Occipital lobe (tissue), 2 donors: Measurements from ENCODE around the gene STRBP. TPM values are rescaled to one million over a fixed set of nuclear protein-coding genes. Genes with fewer than 3 reads are reported as not detected.

Experiments used
- DNase-seq: peaks from one replicate; lab custom pipeline; 2025; lab: John Stamatoyannopoulos, UW
- total RNA-seq: library from RNA; depleted of rRNA; stranded (reverse); fragments of >200 nt; gene quantifications from one replicate; pipeline ENCODE4 v1.2.3, GENCODE V29; 2014

The STRBP gene
- total RNA-seq, 1 donor from 2014 or later = 97.5 TPM

DNA sequence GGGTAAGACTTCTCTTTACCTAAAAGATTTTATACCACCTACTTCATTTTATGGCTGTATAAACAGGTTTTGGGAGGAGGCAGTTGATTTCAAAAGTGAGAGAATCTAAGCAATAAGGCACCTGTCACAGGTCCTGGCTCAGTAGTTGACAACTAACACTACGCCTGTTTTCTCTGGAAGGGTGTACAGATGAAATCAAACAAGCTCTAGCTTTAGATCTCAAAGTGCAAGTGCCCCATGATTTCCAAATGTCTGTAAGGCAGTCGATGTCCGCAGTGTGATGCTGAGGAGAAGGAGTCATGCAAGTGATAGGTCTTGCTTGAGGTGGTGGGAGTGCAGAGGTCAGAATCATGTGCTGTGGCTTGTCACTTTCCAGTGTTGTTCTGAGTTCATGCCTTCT is 168.8 kb downstream of the STRBP start:
- no peak for DNase-seq

DNA sequence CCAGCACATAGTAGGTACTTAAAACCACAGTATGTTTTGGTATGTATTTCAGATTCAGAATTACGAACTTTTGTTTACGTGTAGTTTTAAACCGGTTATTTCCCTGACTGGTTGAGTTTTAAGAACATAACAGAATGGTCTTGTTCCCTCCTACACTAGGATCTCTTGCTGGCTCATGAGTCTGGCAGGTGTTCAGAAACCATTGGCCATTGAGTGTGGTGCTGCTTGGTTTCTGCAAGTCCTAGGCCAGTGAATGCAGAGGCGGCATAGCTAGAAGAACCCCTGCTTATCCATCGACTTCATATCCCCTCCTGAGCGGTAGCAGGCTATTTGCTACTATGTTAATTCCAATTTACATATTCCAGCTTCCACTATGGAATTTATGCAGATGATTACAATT is 169.3 kb downstream of the STRBP start:
- peak; percentile 44 for DNase-seq

DNA sequence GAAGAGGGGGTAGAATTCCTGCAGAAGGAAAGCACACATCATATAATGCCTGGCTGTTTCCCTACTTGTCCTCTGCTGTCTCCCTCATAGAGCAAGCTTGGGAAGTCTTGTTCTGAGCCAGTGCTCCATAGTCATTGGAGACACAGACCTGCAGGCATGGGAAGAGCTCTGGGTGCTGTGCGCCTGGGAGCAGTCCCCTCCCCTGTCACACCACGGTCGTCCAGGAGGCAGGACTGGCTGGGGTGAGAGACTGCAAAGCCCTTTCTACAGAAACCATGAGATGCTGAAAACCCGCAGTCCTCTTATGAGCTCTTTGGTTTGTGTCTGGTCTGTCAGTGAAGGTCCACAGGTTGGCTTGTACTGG is 170.3 kb downstream of the STRBP start:
- no peak for DNase-seq

DNA sequence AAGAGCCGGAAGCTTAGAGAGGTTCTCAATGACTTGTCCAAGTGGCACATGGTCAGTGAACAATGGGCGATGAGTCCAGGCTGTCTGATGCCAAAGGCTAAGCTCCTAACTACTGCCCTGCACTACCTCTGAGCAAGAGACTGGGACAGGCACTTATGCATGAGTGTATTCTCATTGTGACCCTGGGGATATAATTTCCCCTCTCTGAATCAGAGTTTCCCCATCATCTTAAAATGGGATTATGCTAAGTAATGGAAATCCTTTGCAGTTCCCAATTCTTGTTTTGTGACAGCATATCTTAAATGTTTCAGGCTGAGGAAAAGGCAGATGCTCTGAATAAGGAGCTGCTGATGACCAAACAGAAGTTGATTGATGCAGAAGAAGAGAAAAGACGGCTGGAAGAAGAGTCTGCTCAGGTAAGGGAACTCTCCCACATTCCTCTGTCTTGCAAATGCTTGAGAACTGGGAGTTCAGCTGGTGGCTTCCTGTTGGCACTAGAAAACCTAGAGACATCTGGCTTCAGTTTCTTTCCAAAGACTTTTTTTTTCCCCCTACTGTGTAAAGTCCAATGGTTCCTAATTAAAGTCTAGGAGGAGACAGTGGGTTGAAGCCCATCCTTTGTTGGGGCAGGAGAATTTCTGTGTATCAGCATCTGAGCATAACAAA is 170.8 kb downstream of the STRBP start:
- DNase-seq = no peak

DNA sequence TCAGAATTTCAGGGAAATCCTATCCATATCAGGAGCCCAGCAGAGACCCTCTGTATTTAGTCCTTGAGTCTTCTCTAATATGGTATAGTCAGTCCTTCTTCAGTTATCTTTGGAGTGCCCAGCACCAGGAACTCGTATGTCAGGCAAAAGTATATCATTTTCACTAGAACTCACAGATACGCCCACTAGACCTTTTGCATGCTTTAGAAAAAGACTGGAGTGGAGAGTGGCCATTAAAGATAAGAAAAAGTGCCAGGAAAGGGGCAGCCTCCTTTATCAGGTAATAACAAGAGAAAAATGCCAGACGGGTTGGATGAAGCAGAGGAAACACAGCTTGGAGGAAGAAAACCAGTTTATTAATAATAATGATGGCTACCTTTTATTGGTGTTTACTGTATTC is 171.4 kb downstream of the STRBP start:
- no peak for DNase-seq

DNA sequence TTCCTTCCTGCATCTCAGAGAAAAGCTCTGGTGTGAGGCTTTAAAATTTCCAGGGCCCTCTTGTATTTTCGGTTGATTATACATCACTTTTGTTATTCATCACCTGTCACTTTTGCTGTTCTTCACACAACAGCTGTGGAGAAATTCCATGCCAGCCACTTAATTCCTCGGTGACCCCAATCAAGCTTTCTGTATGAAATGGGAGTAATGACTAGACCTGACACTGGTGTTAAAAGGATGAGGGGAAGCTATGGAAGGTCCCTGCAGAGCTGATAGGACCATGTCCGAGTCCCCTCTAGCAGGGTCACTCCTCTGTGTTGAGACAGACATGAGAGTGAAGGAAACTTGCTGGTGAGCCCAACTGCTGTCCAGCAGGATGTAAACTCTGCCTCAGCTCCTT is 175.2 kb downstream of the STRBP start:
- DNase-seq = no peak

DNA sequence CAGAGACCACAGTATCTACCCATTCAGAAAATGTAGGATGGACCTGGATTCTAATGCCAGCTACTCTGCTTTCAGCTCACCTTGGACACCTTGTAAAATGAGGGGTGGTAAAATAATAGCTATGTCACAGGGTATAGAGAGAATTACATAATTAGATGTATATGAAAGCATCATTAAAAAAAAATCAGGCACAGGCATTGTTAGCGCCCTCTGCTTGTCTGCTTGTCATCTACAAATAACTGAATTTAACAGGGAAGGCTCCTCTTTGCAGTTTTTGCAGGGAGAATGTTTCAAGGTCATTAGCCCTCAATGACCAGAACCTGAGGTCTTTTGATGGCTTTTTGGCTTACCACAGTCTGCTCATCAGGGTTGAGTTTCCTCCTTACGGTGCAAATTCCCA is 176.9 kb downstream of the STRBP start:
- no peak for DNase-seq

DNA sequence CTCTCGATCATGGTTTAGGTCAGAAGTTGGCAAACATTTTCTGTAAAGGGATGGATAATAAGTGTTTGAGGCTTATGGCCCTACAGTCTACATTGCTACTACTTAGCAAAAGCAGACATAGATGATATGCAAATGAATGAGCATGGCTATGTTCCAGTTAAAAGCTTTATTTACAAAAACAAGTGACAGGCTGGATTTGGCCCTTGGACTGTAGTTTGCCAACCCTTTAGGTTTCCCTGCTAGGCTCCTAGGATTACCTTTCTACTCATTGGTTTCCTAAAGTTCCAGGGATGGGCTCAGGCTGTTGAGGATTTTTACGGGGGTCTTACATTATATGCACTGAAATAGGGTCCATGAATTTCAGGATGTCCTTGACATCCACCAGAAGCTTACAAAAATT is 177.4 kb downstream of the STRBP start:
- DNase-seq = no peak

DNA sequence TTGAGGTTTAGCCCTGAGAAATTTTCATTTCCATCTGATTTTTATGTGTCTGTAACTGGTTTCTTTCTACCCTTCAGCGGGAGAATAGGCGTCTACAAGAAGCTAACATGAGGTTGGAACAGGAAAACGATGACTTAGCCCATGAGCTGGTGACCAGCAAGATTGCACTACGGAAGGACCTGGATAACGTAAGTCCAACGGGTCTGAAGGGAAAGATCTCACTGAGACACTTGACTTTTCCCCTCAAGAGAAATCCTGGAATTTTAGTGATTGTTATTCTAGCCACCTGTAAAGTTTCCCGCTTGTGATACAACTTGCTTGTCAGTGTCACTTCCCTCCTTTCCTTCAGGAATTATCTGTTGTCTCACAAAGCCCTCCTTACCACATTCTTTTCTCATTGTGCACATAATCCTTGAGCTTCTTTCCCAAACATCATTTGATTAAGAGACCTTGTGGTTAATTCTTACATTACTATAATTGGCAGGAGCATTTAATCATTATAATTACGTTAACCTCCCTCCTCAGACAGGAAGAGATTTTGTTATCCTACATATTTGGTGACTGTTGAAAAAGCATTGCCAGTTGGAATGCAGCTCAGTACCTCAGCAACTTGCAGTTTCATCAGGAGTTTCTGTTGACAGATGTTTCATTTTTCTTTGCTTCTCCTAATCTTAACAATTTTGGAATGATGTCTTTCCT is 178.0 kb downstream of the STRBP start:
- DNase-seq = no peak

DNA sequence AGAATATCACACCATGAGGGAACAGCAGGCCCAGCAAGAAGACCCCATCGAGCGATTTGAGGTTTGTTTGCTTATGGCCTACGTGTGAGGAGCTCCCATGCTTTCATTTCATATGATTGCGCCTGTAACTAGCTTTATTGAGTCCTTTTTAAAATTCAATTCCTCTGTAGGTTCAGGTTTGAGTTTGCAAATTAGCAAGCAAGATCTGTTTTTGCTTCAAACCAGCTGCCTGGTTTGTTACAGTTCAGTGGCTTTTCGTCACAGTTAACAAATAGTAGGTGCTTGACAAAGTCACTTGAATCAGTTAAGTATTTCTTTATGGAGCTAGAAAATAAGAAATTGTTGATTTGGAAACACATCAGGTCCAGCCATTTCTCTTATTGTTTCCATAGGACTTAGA is 178.6 kb downstream of the STRBP start:
- DNase-seq = no peak

DNA sequence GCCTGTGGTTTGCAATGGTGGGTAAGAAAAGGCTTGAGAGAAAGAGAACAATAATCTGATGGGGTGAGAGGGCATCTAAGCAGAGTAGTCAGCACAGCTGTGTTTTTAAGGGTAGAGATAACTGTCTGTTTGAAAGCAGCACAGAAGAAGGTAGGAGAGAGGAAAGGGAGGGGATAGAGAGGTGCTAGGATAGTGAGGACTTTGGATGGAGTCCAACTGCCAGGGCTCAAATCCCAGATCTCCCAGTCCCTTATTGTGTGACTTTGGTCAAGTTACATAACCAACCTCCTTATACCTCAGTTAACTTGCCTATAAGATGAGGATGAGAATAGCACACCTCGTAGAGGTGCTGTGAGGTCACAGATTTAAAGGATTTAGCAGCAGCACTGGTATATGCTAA is 179.3 kb downstream of the STRBP start:
- no peak for DNase-seq

DNA sequence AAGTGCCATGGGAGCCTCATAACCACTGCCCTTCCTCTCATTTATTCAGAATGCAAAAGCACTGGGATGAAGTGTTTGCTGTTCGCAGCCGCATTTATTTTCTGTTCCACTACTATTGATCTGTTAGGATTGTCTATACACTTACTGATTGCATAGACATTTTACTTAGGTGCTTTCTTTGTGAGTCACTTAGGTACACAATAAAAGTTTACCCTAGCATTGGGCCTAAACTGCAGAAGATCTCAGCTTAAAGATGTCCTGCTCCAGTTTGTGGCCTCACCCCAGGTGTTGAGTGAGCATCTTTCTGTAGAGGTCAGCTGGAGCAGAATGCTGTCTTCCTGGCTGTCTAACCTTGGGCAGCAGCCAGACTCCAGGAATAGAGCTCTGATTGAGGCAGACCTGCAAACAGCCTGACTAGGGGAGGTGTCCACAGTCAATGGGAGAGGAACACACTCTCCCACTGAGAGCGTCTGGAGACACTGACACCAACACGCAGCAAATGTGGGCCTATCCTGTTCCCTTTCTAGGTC is 181.0 kb downstream of the STRBP start:
- DNase-seq = no peak

DNA sequence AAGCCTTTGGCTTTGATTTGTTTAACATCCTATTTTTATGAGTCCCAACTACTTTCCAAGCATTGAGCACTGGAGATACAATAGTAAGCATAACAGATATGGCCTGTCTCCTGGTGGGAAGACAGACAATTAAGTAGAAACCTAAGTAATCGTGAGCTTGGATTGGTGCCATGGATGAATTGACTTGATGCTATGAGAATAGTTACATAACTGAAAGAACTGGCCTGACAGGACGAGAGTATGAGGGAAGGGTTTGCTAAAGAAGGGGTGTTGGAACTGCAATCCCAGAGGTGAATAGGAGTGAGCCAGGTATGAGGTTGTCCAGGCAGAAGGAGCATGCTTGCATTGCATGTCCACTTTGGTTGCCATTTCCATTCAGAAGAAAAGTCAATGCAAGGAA is 182.5 kb downstream of the STRBP start:
- DNase-seq = no peak

DNA sequence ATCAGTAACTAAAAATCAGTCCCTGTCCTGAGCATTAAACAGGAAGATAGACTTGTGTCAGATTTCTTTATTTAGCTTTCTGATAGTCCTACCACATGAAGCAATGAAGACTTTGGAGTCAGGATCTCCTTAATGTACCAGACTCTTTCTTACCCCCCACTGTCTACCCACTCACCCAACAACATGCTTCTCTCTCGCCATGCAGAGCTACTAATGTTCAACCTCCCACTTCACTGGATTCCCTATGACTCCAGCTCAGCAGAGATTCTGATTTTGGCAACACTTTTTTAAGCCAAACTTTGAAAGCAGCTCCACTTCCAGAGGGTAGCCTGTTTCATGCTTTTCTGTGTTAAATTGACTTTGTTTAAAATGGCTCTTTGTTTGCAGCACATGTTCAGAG is 184.1 kb downstream of the STRBP start:
- DNase-seq = no peak

DNA sequence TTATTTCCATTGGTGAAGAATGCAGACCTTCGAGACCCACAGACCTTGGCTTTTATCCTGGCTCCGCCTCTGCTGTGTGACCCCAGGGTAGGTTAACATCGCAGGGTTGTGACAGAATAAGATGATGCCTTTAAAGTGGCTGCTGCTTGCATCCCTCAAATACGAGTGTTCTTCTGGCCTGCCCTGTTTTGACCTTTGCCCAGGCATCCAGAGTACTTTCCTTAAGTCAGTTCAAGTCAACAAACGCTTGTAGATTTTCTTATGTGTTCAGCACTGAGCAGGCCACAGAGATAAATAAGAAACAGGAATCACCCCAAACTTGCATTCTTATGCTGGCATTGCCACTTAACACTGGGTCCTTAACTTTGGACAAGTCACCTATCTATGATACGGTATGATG is 184.7 kb downstream of the STRBP start:
- DNase-seq = no peak

DNA sequence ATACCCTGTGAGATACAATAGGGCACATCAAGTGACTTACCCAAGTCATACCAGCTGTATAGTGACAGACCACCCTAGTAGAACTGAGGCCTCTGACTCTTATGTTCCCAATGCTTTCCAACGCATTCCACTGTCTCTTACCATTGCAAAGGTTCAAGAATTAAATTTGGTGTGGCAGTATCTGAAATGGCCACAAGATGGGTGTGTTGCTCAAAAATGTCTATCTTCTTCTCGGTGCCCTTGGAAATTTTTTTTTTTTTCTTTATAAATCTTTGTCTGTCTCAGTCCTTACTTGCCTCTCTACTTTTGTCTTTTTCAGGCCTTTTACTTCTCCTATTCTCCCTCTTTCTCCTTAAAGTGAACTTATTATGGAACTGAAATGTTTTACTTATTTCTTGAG is 186.6 kb downstream of the STRBP start:
- DNase-seq = no peak

DNA sequence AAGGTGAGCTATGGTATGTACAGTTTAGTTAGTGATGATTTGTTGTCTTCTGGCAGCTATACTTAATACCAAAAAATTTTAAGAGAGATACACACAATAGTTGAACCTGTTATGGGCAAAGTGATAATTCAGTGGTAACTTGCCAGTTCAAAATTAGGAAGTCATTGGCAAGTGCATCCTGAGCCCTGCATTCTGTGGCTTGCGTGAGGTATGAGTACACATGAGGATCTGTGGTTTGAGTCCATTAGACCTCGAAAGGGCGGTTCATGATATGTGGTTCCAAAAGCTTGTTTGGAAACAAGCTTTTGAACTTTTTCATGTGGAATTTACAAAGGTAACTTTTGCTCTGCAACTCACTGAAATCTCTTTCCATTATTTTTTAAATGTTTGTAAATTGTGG is 187.9 kb downstream of the STRBP start:
- no peak for DNase-seq

DNA sequence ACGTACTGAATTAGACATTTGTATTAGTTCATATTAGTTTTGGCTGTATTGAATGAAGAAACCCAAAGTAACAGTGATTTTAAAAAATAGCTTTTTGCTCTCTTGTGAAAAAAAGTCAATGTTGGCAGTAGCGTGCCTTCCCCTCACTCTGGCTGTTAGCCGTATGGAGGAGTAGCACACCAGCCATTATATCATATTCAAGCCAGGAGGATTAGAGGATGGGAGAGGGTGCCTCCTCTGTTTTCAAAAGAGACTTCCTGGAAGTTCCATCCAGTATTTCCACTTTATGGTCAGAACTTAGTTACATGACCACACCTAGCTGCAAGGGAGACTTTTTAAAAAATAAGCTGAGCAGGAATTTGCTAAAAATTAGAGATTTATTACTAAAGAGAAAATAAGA is 193.8 kb downstream of the STRBP start:
- no peak for DNase-seq

DNA sequence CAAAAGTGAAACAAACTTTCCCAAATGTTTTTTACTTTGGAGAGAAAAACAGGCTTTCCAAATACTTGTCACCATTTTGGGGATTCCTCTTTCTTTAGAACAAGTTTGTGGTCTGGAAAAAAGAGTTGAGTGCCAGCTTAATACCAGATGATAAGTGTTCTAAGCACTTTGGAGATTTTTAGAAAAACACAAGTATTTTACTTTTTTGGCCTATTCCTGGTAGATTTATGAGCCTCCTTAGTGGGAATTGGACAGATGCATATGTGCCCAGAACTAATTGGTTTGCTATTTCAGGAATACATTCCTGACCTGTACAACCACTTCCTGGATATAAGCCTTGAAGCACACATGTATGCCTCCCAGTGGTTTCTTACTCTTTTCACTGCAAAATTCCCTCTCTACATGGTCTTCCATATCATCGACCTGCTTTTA is 194.4 kb downstream of the STRBP start:
- DNase-seq = no peak

DNA sequence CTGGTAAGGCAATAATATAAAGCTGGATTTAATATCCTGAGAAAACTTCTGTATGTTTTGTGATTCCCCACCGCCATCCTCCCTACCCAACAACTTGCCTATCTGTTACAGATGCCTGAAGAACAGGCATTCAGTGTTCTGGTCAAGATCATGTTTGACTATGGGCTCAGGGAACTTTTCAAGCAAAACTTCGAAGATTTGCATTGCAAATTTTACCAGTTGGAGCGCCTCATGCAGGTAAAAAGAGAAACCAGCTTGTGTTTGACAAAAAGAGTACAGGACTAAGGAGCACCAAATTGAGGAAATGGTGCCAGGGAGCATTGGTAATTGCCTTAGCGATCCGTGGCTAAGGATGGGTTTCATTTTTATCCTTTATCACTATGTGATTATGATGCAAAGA is 194.9 kb downstream of the STRBP start:
- no peak for DNase-seq

DNA sequence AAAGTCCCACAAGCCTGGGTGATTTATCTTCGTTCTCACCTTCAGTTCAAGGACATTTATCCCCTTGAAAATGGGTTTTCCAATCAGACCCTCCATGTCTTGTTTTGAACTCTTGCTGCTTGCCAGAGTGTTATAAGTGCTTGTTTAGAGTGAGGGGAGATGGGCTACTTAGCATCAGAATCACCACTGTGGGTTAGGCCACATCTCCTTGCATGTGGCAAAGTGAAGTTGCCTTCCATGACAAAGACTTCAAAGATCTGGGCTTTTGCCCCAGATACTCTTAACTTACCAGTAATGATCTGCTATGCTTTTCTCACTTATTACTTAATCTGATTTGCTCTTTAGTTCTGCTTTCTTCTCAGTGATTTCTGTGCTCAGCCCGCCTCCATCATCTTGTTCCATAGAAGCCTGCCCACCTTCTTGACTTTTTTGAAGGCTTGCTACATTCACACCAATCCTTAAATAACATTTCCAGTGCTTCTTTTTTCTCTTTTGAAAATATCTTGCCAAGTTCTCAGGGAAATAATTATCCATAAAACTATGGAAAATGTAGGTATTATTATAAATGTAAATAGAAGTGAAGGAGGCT is 195.9 kb downstream of the STRBP start:
- no peak for DNase-seq
